Measurements from ENCODE around the gene PRR30.

GRCh38 chr2:27130396-27130795 lies 8.8 kb downstream of the PRR30 start:
- TF ChIP-seq POLR2AphosphoS5 (IDR thresholded peaks at IDR 0.05; ENCODE audit: low read depth, low read length) (no peak; the same call in 1 of the 2 replicates), SIN3A (IDR thresholded peaks at IDR 0.05; ENCODE audit: borderline replicate concordance, insufficient read depth, low read length) (no peak), TAF1 (IDR thresholded peaks at IDR 0.05; ENCODE audit: borderline replicate concordance, insufficient read depth, low read length) (no peak), FOXP2 (optimal IDR thresholded peaks at IDR 0.05; ENCODE audit: borderline replicate concordance, extremely low read depth, extremely low read length, insufficient read depth) (no peak)
- TF ChIP-seq, protein P1, sequence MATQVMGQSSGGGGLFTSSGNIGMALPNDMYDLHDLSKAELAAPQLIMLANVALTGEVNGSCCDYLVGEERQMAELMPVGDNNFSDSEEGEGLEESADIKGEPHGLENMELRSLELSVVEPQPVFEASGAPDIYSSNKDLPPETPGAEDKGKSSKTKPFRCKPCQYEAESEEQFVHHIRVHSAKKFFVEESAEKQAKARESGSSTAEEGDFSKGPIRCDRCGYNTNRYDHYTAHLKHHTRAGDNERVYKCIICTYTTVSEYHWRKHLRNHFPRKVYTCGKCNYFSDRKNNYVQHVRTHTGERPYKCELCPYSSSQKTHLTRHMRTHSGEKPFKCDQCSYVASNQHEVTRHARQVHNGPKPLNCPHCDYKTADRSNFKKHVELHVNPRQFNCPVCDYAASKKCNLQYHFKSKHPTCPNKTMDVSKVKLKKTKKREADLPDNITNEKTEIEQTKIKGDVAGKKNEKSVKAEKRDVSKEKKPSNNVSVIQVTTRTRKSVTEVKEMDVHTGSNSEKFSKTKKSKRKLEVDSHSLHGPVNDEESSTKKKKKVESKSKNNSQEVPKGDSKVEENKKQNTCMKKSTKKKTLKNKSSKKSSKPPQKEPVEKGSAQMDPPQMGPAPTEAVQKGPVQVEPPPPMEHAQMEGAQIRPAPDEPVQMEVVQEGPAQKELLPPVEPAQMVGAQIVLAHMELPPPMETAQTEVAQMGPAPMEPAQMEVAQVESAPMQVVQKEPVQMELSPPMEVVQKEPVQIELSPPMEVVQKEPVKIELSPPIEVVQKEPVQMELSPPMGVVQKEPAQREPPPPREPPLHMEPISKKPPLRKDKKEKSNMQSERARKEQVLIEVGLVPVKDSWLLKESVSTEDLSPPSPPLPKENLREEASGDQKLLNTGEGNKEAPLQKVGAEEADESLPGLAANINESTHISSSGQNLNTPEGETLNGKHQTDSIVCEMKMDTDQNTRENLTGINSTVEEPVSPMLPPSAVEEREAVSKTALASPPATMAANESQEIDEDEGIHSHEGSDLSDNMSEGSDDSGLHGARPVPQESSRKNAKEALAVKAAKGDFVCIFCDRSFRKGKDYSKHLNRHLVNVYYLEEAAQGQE (IDR thresholded peaks at IDR 0.05; ENCODE audit: insufficient read depth in 1 of 2, low read depth in 2 of 2, low read length in 2 of 2), result no peak

Data from PFSK-1 (cell line).